ENCODE data around the gene G3BP2.

Gene G3BP2

GRCh38 chr4:75678965-75679364 is 5.8 kb upstream of the G3BP2 start:
- no peak overlapping the region for H3K4me2 ChIP-seq (ENCODE audit: low read length)
- H3K9ac ChIP-seq (ENCODE audit: low read length) = no peak overlapping the region
- no peaks in the 10 kb centered on the region for H3F3A ChIP-seq (ENCODE audit: insufficient read depth, low read length)
- H3K79me2 ChIP-seq (ENCODE audit: insufficient read depth, low read length) = no peaks in the 10 kb centered on the region
- no peaks in the 10 kb centered on the region for H3K9me3 ChIP-seq (ENCODE audit: low read length)
- H3K4me1 ChIP-seq (ENCODE audit: insufficient read depth, low read length, severe bottlenecking) = peaks cover 4% of the 10 kb centered on the region
- no peaks in the 10 kb centered on the region for H3K36me3 ChIP-seq (ENCODE audit: insufficient read depth, low read length)
- H2AFZ ChIP-seq (ENCODE audit: low read length) = no peak overlapping the region
- no peaks in the 10 kb centered on the region for H3K27me3 ChIP-seq (ENCODE audit: insufficient read depth, low read length)
- TF ChIP-seq CTCF (IDR thresholded peaks at IDR 0.05; ENCODE audit: low read length) (no peak), EZH2 (IDR thresholded peaks at IDR 0.05; ENCODE audit: borderline replicate concordance, low read length) (no peak)
- H3K27ac ChIP-seq (ENCODE audit: low read depth, low read length, poor library complexity, severe bottlenecking) = no peak overlapping the region
- no peak overlapping the region for H3K4me3 ChIP-seq (ENCODE audit: low read depth, low read length, poor library complexity, severe bottlenecking)
- no peaks in the 10 kb centered on the region for H4K20me1 ChIP-seq (ENCODE audit: insufficient read depth, low read length)
- no peaks in the 10 kb centered on the region for H3K9me2 ChIP-seq (ENCODE audit: low read depth, low read length)

GRCh38 chr4:75678473-75678872 is 5.3 kb upstream of the G3BP2 start:
- Histone ChIP-seq H3F3A (ENCODE audit: insufficient read depth, low read length) (no peaks in the 10 kb centered on the region), H3K9ac (ENCODE audit: low read length) (no peak overlapping the region), H3K4me1 (ENCODE audit: insufficient read depth, low read length, severe bottlenecking) (peaks cover 8% of the 10 kb centered on the region), H3K4me3 (ENCODE audit: low read depth, low read length, poor library complexity, severe bottlenecking) (no peak overlapping the region), H3K27me3 (ENCODE audit: insufficient read depth, low read length) (no peaks in the 10 kb centered on the region), H4K20me1 (ENCODE audit: insufficient read depth, low read length) (no peaks in the 10 kb centered on the region), H3K79me2 (ENCODE audit: insufficient read depth, low read length) (no peaks in the 10 kb centered on the region), H3K9me3 (ENCODE audit: low read length) (no peaks in the 10 kb centered on the region), H3K27ac (ENCODE audit: low read depth, low read length, poor library complexity, severe bottlenecking) (no peak overlapping the region), H3K36me3 (ENCODE audit: insufficient read depth, low read length) (no peaks in the 10 kb centered on the region), H2AFZ (ENCODE audit: low read length) (no peak overlapping the region), H3K9me2 (ENCODE audit: low read depth, low read length) (no peaks in the 10 kb centered on the region), H3K4me2 (ENCODE audit: low read length) (no peak overlapping the region)
- TF ChIP-seq CTCF (IDR thresholded peaks at IDR 0.05; ENCODE audit: low read length) = no peak

- Histone ChIP-seq H3K9ac (ENCODE audit: low read length) (no peak overlapping the region), H3K9me3 (ENCODE audit: low read length) (no peaks in the 10 kb centered on the region)
Observed at GRCh38 chr4:75675004-75675531, 1.9 kb upstream of the G3BP2 start.

More at GRCh38 chr4:75675004-75675531, 1.9 kb upstream of the G3BP2 start:
- Histone ChIP-seq H3K27me3 (ENCODE audit: insufficient read depth, low read length) (no peaks in the 10 kb centered on the region), H3K9me2 (ENCODE audit: low read depth, low read length) (no peaks in the 10 kb centered on the region), H3K4me1 (ENCODE audit: insufficient read depth, low read length, severe bottlenecking) (peaks cover 30% of the 10 kb centered on the region), H3K4me2 (ENCODE audit: low read length) (no peak overlapping the region), H3K4me3 (ENCODE audit: low read depth, low read length, poor library complexity, severe bottlenecking) (no peak overlapping the region), H2AFZ (ENCODE audit: low read length) (no peak overlapping the region), H3K79me2 (ENCODE audit: insufficient read depth, low read length) (peaks cover 30% of the 10 kb centered on the region), H4K20me1 (ENCODE audit: insufficient read depth, low read length) (peaks cover 13% of the 10 kb centered on the region; the same call in 1 of the 2 replicates), H3K27ac (ENCODE audit: low read depth, low read length, poor library complexity, severe bottlenecking) (no peak overlapping the region), H3F3A (ENCODE audit: insufficient read depth, low read length) (no peaks in the 10 kb centered on the region), H3K36me3 (ENCODE audit: insufficient read depth, low read length) (no peaks in the 10 kb centered on the region; the same call in 1 of the 2 replicates)
- TF ChIP-seq EZH2 (IDR thresholded peaks at IDR 0.05; ENCODE audit: borderline replicate concordance, low read length) (no peak), CTCF (IDR thresholded peaks at IDR 0.05; ENCODE audit: low read length) (no peak)
